Kidney (tissue), 22 donors: ENCODE results near the gene PRRC2A. TPM values are rescaled to one million over a fixed set of nuclear protein-coding genes. Genes with fewer than 3 reads are reported as not detected.
A peak's percentile ranks its signal among the peaks of the same experiment; 100 is the strongest.

Source experiments
- DNase-seq, 5 donors: peaks; one replicate each; pipeline ENCODE4 v3.0.0-alpha.2; 2013 to 2020
- FAIRE-seq: peaks from 2 replicates; lab custom pipeline; 2012; peaks lifted over from hg19 to GRCh38; lab: Jason Lieb, UNC
- H3K27ac ChIP-seq, 2 donors: one replicate each; pipeline ENCODE4 v1.7.0; 2013; ENCODE audit warnings: low read depth in 2 of 2, low read length in 2 of 2, inconsistent platforms in 1 of 2
- H3K27me3 ChIP-seq: one replicate; pipeline ENCODE4 v1.7.1; 2013; ENCODE audit warnings: low read length, inconsistent platforms; ENCODE audit not compliant: control insufficient read depth, insufficient read depth
- H3K36me3 ChIP-seq, 3 donors: one replicate each; pipeline versions ENCODE4 v1.7.0 to v1.7.1; 2013; ENCODE audit warnings: low read length in 3 of 3, control low read depth in 1 of 3, inconsistent platforms in 1 of 3; ENCODE audit not compliant: insufficient read depth in 3 of 3, control insufficient read depth in 2 of 3
- H3K4me1 ChIP-seq, 3 donors: one replicate each; pipeline versions ENCODE4 v1.7.0 to v1.7.1; 2013; ENCODE audit warnings: low read length in 3 of 3, inconsistent platforms in 1 of 3, low read depth in 1 of 3; ENCODE audit not compliant: control insufficient read depth in 2 of 3, insufficient read depth in 2 of 3
- H3K4me3 ChIP-seq, 3 donors: one replicate each; pipeline versions ENCODE4 v1.7.0 to v1.8.1; 2013; ENCODE audit warnings: low read length in 3 of 3, control low read depth in 1 of 3, inconsistent platforms in 1 of 3
- H3K9ac ChIP-seq, 3 donors: one replicate each; pipeline versions ENCODE4 v1.7.0 to v1.7.1; 2013; ENCODE audit warnings: low read length in 3 of 3, control low read depth in 1 of 3, inconsistent platforms in 1 of 3
- H3K9me3 ChIP-seq, 3 donors: one replicate each; pipeline versions ENCODE4 v1.7.0 to v1.7.1; 2013; ENCODE audit warnings: low read length in 3 of 3, control low read depth in 1 of 3, inconsistent platforms in 1 of 3; ENCODE audit not compliant: control insufficient read depth in 2 of 3, insufficient read depth in 1 of 3
- CTCF ChIP-seq: IDR thresholded peaks from 3 replicates; pipeline ENCODE4 v1.5.1; 2012; ENCODE audit warnings: mild to moderate bottlenecking, moderate library complexity, borderline replicate concordance; ENCODE audit not compliant: insufficient read depth; ENCODE audit errors: extremely low read depth
- intact Hi-C: fragments of 100-400 bp; cut with DNase I; formaldehyde crosslinking; loops from one replicate; pipeline ENCODE4 v1.11.1; 2022
- long read RNA-seq, 10 donors: library from polyadenylated mRNA in 1 of 10; unstranded in 1 of 10; transcript quantifications; one replicate each; pipeline ENCODE4 v2.0.0 and lab custom pipeline, GENCODE V29; 2021 to 2026
- polyA plus RNA-seq: library from polyadenylated mRNA; stranded (reverse); fragments of 350-450 nt; fragmentation: Illumina TruSeq; extraction: RNeasy Lipid Tissue Mini Kit (QIAGEN cat#74804); gene quantifications from one replicate; pipeline ENCODE4 v1.2.3, GENCODE V29; 2014; ENCODE audit warnings: low read depth, low replicate concordance; ENCODE audit not compliant: insufficient read depth
- total RNA-seq: library from RNA; stranded (reverse); fragmentation: NEBNext Ultra II Directional; extraction: Animal tissue kit (Norgen Biotek cat#: 25700); gene quantifications from one replicate; pipeline ENCODE4 v1.2.1, GENCODE V29; 2021
- donor health status: control.
- donor health status: control.
- donor health status: control.
- donor health status: control.
- donor health status: control.
- donor health status: DM: yes; HTN: yes; CAD: no.
- donor health status: Normal renal cell carcinoma (clear cell type).

The PRRC2A gene
- total RNA-seq (159 TPM), polyA plus RNA-seq (84.6 TPM)
- long read RNA-seq, donor 1, partial matches to known transcripts, result 199 of 224 reads
- long read RNA-seq, donor 1, other reads (novel, unspliced or antisense), result 18 of 224 reads
- long read RNA-seq, donor 2, partial matches to known transcripts, result 43 of 48 reads
- long read RNA-seq, donor 2, other reads (novel, unspliced or antisense), result 0 of 48 reads
- long read RNA-seq, donor 3, full-length matches to known transcripts, result 8 of 52 reads
- long read RNA-seq, donor 3, partial matches to known transcripts, result 44 of 52 reads
- long read RNA-seq, donor 3, other reads (novel, unspliced or antisense), result 0 of 52 reads
- long read RNA-seq, donor 4, full-length matches to known transcripts, result 2 of 126 reads
- long read RNA-seq, donor 4, partial matches to known transcripts, result 119 of 126 reads
- long read RNA-seq, donor 4, other reads (novel, unspliced or antisense), result 5 of 126 reads
- long read RNA-seq, donor 5, partial matches to known transcripts, result 0 of 1 reads
- long read RNA-seq, donor 5, other reads (novel, unspliced or antisense), result 0 of 1 reads
- long read RNA-seq, donor 6, partial matches to known transcripts, result 0 of 1 reads
- long read RNA-seq, donor 6, other reads (novel, unspliced or antisense), result 0 of 1 reads
- long read RNA-seq, donor 7, partial matches to known transcripts, result 13 of 16 reads
- long read RNA-seq, donor 7, other reads (novel, unspliced or antisense), result 3 of 16 reads
- long read RNA-seq, donor 8, partial matches to known transcripts, result 169 of 205 reads
- long read RNA-seq, donor 8, other reads (novel, unspliced or antisense), result 29 of 205 reads
- long read RNA-seq, donor 9, partial matches to known transcripts, result 60 of 63 reads
- long read RNA-seq, donor 9, other reads (novel, unspliced or antisense), result 0 of 63 reads
- long read RNA-seq, donor 10, transcript PRRC2A-210 (2 exons, 916 nt), result major isoform, 6 of 220 reads
- long read RNA-seq, donor 10, partial matches to known transcripts, result 206 of 220 reads
- long read RNA-seq, donor 10, other reads (novel, unspliced or antisense), result 0 of 220 reads

- intact Hi-C loops, result no loop called here
- no peaks in the 10 kb centered on the region for H3K27me3 ChIP-seq
- TF ChIP-seq CTCF, result no peak
- no peaks in the 10 kb centered on the region for H3K9me3 ChIP-seq
- H3K27ac ChIP-seq, result peak within 1 kb of the TSS; percentile 95 to 99
- DNase-seq (peak in 3 of 5 donors; percentile 64 to 98 (median 83)), FAIRE-seq (no peak)
- peaks cover 13 to 24% (median 21%) of the 10 kb centered on the region in 3 donors for H3K36me3 ChIP-seq
- H3K4me1 ChIP-seq, result peaks cover 0 to 13% (median 4%) of the 10 kb centered on the region in 3 donors
- H3K9ac ChIP-seq, result peak within 1 kb of the TSS; percentile 68 to 97 (median 85)
- peak within 1 kb of the TSS; percentile 76 to 87 (median 85) for H3K4me3 ChIP-seq
Observed at GRCh38 chr6:31620586-31621319, at the start of gene PRRC2A. PRRC2A (plus strand) TSS chr6:31620715; CDS start chr6:31622790, 2,075 bp downstream.

- no peaks in the 10 kb centered on the region for H3K4me1 ChIP-seq
- H3K27me3 ChIP-seq, result no peaks in the 10 kb centered on the region
- peak in 1 of 5 donors; percentile 72 for DNase-seq
- no peak within 1 kb of the TSS for H3K27ac ChIP-seq
- no peaks in the 10 kb centered on the region for H3K9me3 ChIP-seq
- no peak for FAIRE-seq
- TF ChIP-seq CTCF, result no peak
- H3K9ac ChIP-seq, result no peak within 1 kb of the TSS
- no peaks in the 10 kb centered on the region for H3K36me3 ChIP-seq
- no peak within 1 kb of the TSS for H3K4me3 ChIP-seq
- intact Hi-C loops, result no loop called here
Observed at GRCh38 chr6:31572041-31572911, 48.2 kb upstream of the PRRC2A start, which contains the start of gene LTA. LTA (plus strand) TSS chr6:31572289; CDS start chr6:31572743, 454 bp downstream.
